Upper lobe of right lung (tissue), 1 donor: Measurements from ENCODE around the gene SLC2A11. TPM values are rescaled to one million over a fixed set of nuclear protein-coding genes. Genes with fewer than 3 reads are reported as not detected.

Experiments
- ATAC-seq: fragments of 200-7000 bp; cut with Tn5 transposase; one replicate; pipeline ENCODE4 v1.9.1; 2020; ENCODE audit warnings: mild to moderate bottlenecking, moderate library complexity
- DNase-seq: peaks from one replicate; pipeline ENCODE4 v3.0.0-alpha.2; 2020
- H3K27ac ChIP-seq: fragments of 200-600 bp; one replicate; pipeline ENCODE4 v1.8.0; 2022
- H3K27me3 ChIP-seq: fragments of 200-600 bp; one replicate; pipeline ENCODE4 v1.8.0; 2022; ENCODE audit warnings: mild to moderate bottlenecking
- H3K36me3 ChIP-seq: fragments of 200-600 bp; one replicate; pipeline ENCODE4 v1.8.0; 2022
- H3K4me1 ChIP-seq: fragments of 200-600 bp; one replicate; pipeline ENCODE4 v1.8.0; 2022
- H3K4me3 ChIP-seq: fragments of 200-600 bp; one replicate; pipeline ENCODE4 v1.8.0; 2022; ENCODE audit warnings: mild to moderate bottlenecking
- H3K9me3 ChIP-seq: fragments of 200-600 bp; one replicate; pipeline ENCODE4 v1.8.0; 2022
- CTCF ChIP-seq: fragments of 200-600 bp; IDR thresholded peaks from one replicate; pipeline ENCODE4 v1.8.0; 2022; ENCODE audit warnings: antibody characterized with exemption
- intact Hi-C: fragments of 100-400 bp; cut with DNase I; formaldehyde crosslinking; loops from one replicate; pipeline ENCODE4 v1.11.0; 2022
- total RNA-seq: library from RNA; stranded (reverse); fragmentation: NEBNext Ultra II Directional; extraction: Animal tissue kit (Norgen Biotek cat#: 25700); gene quantifications from one replicate; pipeline ENCODE4 v1.2.1, GENCODE V29; 2021
- donor health status: DM: no; HTN: yes; CAD: no; lungs with severe emphysema.

SLC2A11 gene
- total RNA-seq, 1 donor from 2014 or later = 13.2 TPM

GRCh38 chr22:23908587-23909205 is 51.0 kb downstream of the SLC2A11 start:
- intact Hi-C loops = no loop called here
- H3K27ac ChIP-seq = no peak overlapping the region
- H3K36me3 ChIP-seq = no peaks in the 10 kb centered on the region
- no peak overlapping the region for H3K4me3 ChIP-seq
- H3K27me3 ChIP-seq = no peaks in the 10 kb centered on the region
- peaks cover 13% of the 10 kb centered on the region for H3K4me1 ChIP-seq
- TF ChIP-seq CTCF = no peak
- H3K9me3 ChIP-seq = no peaks in the 10 kb centered on the region
- ATAC-seq = no peak
- DNase-seq = no peak

- H3K4me3 ChIP-seq = no peak overlapping the region
- DNase-seq = no peak
- TF ChIP-seq CTCF = no peak
- no peaks in the 10 kb centered on the region for H3K9me3 ChIP-seq
- no peak for ATAC-seq
- intact Hi-C loops = no loop called here
- peaks cover 13% of the 10 kb centered on the region for H3K4me1 ChIP-seq
- H3K27me3 ChIP-seq = no peaks in the 10 kb centered on the region
- H3K36me3 ChIP-seq = no peaks in the 10 kb centered on the region
- peak overlapping the region; percentile 15 for H3K27ac ChIP-seq
Measured at GRCh38 chr22:23909296-23909898, 51.7 kb downstream of the SLC2A11 start.

- H3K27me3 ChIP-seq = no peaks in the 10 kb centered on the region
- no peak for DNase-seq
- TF ChIP-seq CTCF = no peak
- ATAC-seq = no peak
- H3K9me3 ChIP-seq = no peaks in the 10 kb centered on the region
- no peak overlapping the region for H3K4me3 ChIP-seq
- H3K27ac ChIP-seq = no peak overlapping the region
- H3K4me1 ChIP-seq = peaks cover 8% of the 10 kb centered on the region
- intact Hi-C loops = no loop called here
- no peaks in the 10 kb centered on the region for H3K36me3 ChIP-seq
Measured at GRCh38 chr22:23910496-23911190, 53.0 kb downstream of the SLC2A11 start.

GRCh38 chr22:23911318-23911980 is 53.8 kb downstream of the SLC2A11 start:
- Histone ChIP-seq H3K4me3 (no peak overlapping the region), H3K36me3 (no peaks in the 10 kb centered on the region), H3K4me1 (peaks cover 8% of the 10 kb centered on the region), H3K9me3 (no peaks in the 10 kb centered on the region), H3K27ac (no peak overlapping the region), H3K27me3 (no peaks in the 10 kb centered on the region)
- DNase-seq (no peak), ATAC-seq (no peak)
- TF ChIP-seq CTCF = no peak
- intact Hi-C loops = no loop called here

GRCh38 chr22:23912293-23912903 is 54.7 kb downstream of the SLC2A11 start:
- intact Hi-C loops = no loop called here
- H3K4me3 ChIP-seq = no peak overlapping the region
- peak overlapping the region; percentile 88 for H3K27ac ChIP-seq
- H3K36me3 ChIP-seq = no peaks in the 10 kb centered on the region
- no peak for DNase-seq
- no peaks in the 10 kb centered on the region for H3K9me3 ChIP-seq
- no peaks in the 10 kb centered on the region for H3K27me3 ChIP-seq
- H3K4me1 ChIP-seq = peaks cover 8% of the 10 kb centered on the region
- ATAC-seq = no peak
- TF ChIP-seq CTCF = no peak
